ENCODE measurements around the gene GPR183. TPM values are rescaled to one million over a fixed set of nuclear protein-coding genes. Genes with fewer than 3 reads are reported as not detected.

The GPR183 gene
- polyA plus RNA-seq, 3 donors: 1.4 to 10.3 (median 9.8) TPM

GRCh38 chr13:99316657-99317256 is 9.6 kb upstream of the GPR183 start:
- 37 to 86% (median 85%) methylated on average over 6 of the region's 6 CpGs for WGBS, 3 donors
- H3K27ac ChIP-seq (ENCODE audit: low read depth, low read length): no peak overlapping the region

- no peak overlapping the region for H3K27ac ChIP-seq (ENCODE audit: low read depth, low read length)
- 92 to 99% (median 97%) methylated on average over 2 of the region's 2 CpGs for WGBS, 3 donors
Measured at GRCh38 chr13:99316224-99316623, 9.0 kb upstream of the GPR183 start.

DNA sequence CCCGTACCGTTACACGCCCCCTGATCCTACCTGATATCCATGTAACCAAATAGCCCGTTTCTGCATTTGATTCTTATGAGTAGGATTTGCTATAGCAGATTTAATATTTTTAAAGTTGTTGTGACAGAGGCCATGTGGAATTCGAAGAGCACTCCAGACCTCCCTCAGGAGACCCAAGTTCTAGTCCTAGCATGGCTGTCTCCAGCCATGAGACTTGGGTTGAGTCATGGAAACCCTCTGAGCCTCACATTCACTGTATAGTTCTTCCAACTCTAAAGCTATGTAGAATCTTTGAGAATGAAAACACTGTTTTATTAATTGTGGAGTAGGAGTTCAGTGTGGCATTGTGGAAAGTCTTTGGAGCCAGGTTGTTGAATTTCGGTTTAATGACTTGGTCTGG is 8.0 kb upstream of the GPR183 start:
- no peak overlapping the region for H3K27ac ChIP-seq (ENCODE audit: low read depth, low read length)
- 74 to 88% (median 85%) methylated on average over 6 of the region's 6 CpGs for WGBS, 3 donors

- 67 to 78% (median 70%) methylated on average over 10 of the region's 10 CpGs for WGBS, 3 donors
- H3K27ac ChIP-seq (ENCODE audit: low read depth, low read length): no peak overlapping the region
Measured at GRCh38 chr13:99314640-99315176, 7.5 kb upstream of the GPR183 start.

DNA sequence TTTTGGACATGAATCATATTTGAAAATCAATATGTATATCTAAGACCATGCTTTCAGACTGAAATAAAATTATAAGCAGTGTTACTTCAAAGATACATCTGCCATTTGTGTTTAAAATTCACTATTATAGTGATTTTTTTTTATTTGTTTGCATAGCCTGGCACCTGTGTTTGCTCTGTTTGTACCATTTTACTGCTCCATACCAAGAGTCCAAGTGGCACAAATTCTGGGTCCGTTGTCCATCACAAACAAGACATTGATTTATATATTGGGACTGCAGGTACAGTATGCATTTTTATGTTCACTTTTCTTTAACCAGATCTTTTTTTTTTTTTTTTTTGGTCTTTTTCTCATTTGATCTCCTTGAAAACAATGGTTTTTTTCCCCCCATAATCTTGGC is 6.7 kb upstream of the GPR183 start:
- WGBS, 3 donors: 17 to 93% (median 91%) methylated on average over 1 of the region's 1 CpG
- H3K27ac ChIP-seq (ENCODE audit: low read depth, low read length): no peak overlapping the region

- no peak overlapping the region for H3K27ac ChIP-seq (ENCODE audit: low read depth, low read length)
- WGBS, 3 donors: 75 to 87% (median 77%) methylated on average over 3 of the region's 3 CpGs
Measured at GRCh38 chr13:99313501-99313900, 6.3 kb upstream of the GPR183 start.

DNA sequence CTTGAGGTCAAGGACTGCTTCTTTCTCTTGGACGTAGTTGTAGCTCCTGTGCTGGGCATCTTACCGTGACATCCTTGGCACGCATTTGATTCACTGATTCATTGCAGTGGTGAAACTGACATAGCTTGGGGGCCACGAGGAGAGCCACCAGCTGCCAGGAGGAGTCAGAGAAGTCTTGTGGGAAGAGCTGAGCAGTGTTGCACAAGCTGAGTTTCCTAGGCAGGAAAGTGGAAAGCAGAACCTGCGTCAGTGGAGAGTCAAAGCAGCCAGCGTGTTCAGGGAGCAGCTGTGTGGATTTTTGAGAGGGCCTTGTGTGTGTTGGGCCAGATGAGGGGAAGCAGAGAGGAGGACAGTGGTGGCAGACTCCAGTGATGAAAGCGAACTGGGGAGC is 5.3 kb upstream of the GPR183 start:
- H3K27ac ChIP-seq (ENCODE audit: low read depth, low read length): no peak overlapping the region

GRCh38 chr13:99311748-99312492 is 4.7 kb upstream of the GPR183 start:
- WGBS, 3 donors: 76 to 91% (median 77%) methylated on average over 10 of the region's 10 CpGs
- H3K27ac ChIP-seq (ENCODE audit: low read depth, low read length): no peak overlapping the region

More for the DNA sequence above, 5.3 kb upstream of the GPR183 start:
- WGBS, 3 donors: 44 to 87% (median 48%) methylated on average over 7 of the region's 7 CpGs

GRCh38 chr13:99311137-99311536 is 3.9 kb upstream of the GPR183 start:
- no peak overlapping the region for H3K27ac ChIP-seq (ENCODE audit: low read depth, low read length)
- WGBS, 3 donors: 83 to 98% (median 85%) methylated on average over 4 of the region's 4 CpGs

- WGBS, 3 donors: 85 to 94% (median 89%) methylated on average over 4 of the region's 4 CpGs
- no peak overlapping the region for H3K27ac ChIP-seq (ENCODE audit: low read depth, low read length)
Measured at GRCh38 chr13:99310382-99311031, 3.3 kb upstream of the GPR183 start.

GRCh38 chr13:99308471-99309087 is 1.4 kb upstream of the GPR183 start:
- H3K27ac ChIP-seq (ENCODE audit: low read depth, low read length): no peak overlapping the region
- WGBS, 3 donors: 65 to 86% (median 70%) methylated on average over 3 of the region's 3 CpGs

DNA sequence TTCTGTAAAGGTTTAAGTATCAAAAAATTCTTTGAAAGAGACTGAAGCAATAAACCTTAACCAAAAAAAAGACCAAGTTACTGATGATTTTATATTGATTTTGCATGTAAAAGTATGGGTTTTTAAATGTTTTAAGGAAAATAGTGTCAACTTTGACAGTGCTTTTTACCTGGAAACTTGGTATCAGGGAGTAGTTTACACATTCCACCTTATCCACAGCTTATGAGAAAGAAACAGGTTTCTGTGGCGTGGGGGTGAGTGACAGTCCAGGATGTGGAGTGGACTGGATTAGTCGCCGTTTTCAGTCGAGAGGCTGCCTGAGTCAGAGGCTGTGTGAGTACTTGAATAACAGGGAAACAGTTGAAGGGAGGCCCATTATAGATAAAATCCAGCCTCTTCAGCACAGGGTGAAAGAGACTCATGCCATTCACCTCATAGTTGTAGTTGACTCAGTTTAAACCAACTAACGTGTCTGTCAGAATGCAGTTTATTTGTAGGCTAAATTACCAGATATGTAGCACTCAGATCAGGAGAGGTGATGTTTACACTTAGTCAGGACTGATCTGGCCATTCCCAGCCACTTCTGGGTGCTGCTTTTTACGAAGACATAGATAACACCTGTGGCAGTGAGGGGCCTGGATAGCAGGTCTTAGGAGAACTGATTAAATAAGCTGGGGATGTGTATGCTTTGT is 595 bp upstream of the GPR183 start:
- H3K27ac ChIP-seq (ENCODE audit: low read depth, low read length): no peak overlapping the region
- WGBS, 3 donors: 24 to 56% (median 55%) methylated on average over 6 of the region's 6 CpGs

DNA sequence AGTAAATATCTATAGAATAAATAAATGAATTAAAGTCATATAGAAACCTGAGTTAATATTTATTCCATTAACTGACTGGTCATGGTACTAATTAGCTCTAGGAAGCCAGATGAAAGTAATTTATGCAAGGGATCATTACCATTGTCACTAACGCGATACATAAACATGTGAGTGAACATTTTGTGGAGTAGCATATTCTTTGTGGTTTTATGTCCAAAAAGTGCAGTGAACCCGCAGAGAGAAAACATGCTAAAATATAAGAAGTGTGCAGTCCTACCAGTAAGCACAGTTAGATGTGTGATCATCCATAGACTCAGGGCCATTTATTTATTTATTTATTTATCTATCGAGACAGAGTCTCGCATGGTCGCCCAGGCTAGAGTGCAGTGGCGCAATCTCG is 1.6 kb downstream of the GPR183 start:
- 91% methylated on average over 8 of the region's 8 CpGs for WGBS, 3 donors

DNA sequence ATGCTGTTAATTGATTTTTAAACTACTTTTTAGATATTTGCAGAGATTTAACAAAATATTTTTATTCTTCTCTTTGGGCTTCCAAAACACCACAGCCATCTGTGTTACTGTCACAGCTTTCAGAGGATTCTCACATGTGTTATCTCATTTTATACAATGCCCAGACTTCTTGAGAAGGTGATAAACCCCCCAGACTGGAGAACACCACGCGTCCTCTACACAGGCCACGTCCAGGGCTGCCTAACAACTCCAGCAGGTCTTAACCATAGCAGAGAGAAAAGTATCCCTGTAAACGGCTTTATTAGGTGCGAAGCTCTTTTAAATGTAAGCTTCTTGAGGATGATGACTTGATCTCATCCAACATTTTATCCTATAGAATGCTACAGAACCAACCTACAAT is 2.0 kb downstream of the GPR183 start:
- WGBS, 3 donors: 66 to 97% (median 90%) methylated on average over 5 of the region's 5 CpGs
- H3K27ac ChIP-seq (ENCODE audit: low read depth, low read length): no peak overlapping the region

More for the DNA sequence above, 1.6 kb downstream of the GPR183 start:
- H3K27ac ChIP-seq (ENCODE audit: low read depth, low read length): no peak overlapping the region

DNA sequence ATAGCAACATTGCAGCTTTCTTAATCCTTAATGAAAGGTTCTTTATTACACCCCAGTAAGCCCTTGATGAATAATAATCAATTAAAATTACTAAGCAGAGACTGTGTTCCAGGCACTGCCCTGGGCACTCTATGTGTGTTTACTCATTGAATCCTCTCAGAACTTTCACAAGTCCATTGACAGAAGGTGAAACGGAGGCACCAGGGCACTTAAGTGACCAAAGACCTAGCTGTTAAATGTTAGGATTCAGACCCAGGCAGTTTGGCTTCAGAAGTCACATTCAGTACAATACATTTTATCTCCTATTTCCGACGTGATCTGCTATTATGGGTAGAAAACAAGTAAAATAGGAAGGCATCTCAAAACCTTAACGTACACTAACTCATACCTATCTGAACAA is 2.7 kb downstream of the GPR183 start:
- 84 to 90% (median 87%) methylated on average over 4 of the region's 4 CpGs for WGBS, 3 donors
- no peak overlapping the region for H3K27ac ChIP-seq (ENCODE audit: low read depth, low read length)

DNA sequence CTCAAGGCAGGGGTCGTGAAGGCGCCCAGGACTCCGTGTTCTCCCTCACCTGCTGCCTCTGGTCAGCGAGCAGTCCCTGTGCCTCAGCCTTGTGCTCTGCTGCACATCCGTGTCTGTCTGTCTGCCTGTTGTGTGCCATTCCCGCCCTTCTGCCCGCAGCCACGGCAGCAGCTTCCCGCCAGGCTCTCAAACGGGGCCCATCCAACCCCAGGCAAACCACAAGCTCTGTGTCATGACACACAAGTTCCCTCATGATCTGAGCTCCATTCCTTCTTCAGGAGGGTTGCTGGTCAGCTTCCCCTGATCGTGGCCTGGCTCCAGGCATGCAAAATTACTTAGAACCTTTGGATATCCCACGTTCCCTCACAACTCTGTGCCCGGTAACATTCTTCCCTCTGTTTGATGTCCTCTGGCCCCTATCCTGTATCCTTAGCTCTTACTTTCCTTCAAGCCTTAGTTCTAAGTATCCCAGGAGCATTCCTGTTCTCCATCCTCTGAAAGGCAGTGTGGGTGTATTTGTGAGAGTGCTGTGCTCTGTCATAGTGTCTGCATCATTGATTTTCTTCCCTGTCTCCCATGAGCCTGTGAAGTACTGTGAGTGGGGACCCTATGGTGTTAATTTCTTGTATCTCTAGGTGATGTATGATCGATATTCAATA is 3.2 kb downstream of the GPR183 start:
- H3K27ac ChIP-seq (ENCODE audit: low read depth, low read length): no peak overlapping the region
- WGBS, 3 donors: 75 to 92% (median 83%) methylated on average over 14 of the region's 14 CpGs

DNA sequence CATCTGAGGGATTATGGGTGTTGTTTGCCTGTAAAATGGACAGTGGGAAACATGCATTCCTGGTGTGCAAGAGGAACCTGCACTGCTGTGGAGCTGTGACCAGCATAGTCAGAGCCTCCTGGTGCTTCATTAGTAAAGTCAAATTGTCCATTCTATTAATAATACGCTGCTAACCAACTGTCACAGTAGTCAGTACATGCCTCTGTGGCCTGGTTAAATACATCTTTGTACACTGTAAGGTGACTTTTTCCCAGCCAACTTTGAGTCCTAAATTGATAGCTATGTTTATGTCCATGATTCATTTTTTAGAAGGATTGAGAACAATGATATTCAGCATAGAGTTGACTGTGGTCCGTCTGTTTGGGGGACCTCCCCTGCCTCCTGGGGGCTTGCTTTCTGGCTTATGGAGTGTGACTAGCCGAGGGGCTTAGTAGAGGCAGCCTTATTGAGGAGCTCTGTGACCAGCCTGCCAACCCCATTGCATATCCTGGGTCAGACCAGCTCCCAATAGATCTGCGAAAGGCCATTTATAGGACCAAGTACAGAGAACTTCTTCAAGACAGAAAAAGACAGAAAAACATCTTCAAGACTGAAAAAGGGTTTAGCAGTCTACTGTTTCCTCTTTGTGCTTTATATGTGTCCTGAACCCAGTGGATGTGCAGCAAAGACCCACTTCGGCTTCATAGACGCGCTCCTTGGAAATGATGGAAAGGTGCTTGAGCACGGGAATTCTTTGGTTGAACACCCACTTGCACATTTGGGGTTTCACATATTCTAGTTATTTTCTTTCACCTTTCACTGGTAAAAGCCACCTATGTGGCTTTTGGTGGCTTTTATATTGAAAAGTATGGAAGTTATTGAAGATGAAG is 4.3 kb downstream of the GPR183 start:
- no peak overlapping the region for H3K27ac ChIP-seq (ENCODE audit: low read depth, low read length)
- 95 to 97% (median 96%) methylated on average over 8 of the region's 8 CpGs for WGBS, 3 donors

Data from adipose tissue (tissue), 3 donors.